Fibroblast of skin of abdomen (primary cell): ENCODE results near the gene PALM3. TPM values are rescaled to one million over a fixed set of nuclear protein-coding genes. Genes with fewer than 3 reads are reported as not detected.
A peak's percentile ranks its signal among the peaks of the same experiment; 100 is the strongest.

Experiments
- DNase-seq: peaks from one replicate; pipeline ENCODE4 v3.0.0-alpha.2; 2013
- polyA plus RNA-seq, 2 experiments: library from polyadenylated mRNA; unstranded; fragments of 120-200 nt; gene quantifications; one replicate each; pipeline ENCODE4 v1.2.1, GENCODE V29; 2013; ENCODE audit not compliant: insufficient read length in 2 of 2

Gene PALM3, protein sequence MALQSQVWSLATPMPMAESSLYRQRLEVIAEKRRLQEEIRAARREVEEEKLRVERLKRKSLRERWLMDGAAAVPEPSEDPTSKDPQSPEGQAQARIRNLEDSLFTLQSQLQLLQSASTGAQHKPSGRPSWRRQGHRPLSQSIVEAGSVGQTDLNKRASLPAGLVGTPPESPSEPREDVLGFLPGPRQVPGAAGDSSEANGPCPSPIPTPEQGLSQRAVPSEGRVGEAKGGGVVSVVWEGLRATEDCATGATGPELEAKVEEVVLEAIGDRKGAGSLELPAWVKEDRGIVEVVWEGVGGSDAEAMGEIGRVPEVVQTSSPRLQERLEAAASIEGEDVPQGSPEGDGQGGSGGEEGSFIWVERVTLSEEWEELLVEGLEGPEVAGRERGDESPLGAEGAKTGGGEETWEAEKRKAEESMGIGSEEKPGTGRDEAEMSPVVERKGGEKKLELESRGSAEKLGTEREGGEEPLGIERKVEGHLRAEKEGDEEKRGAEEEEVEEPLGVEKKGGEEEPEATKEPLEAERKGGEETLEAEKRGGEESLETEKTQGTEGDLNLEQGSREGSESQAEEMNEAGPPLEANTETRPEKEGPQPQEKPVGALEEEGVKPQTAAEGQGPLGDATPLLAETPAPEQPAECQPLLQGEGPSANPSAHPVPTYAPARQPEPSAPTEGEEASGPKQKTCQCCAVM
- polyA plus RNA-seq (2013, experiment 1 of 2; ENCODE audit: insufficient read length) = 6.5 TPM
- polyA plus RNA-seq (2013, experiment 2 of 2; ENCODE audit: insufficient read length) = 6.1 TPM

GRCh38 chr19:14061751-14062557 is at the start of gene PALM3:
Gene PALM3 (minus strand): TSS chr19:14062076. CDS start chr19:14061980, 96 bp downstream.
- no peak for DNase-seq

- DNase-seq = no peak
Observed at GRCh38 chr19:14111486-14111885, 49.6 kb upstream of the PALM3 start.

- no peak for DNase-seq
Observed at GRCh38 chr19:14110650-14111049, 48.8 kb upstream of the PALM3 start.

GRCh38 chr19:14107581-14108461 is 45.9 kb upstream of the PALM3 start:
- DNase-seq = no peak

- no peak for DNase-seq
Observed at GRCh38 chr19:14106840-14107239, 45.0 kb upstream of the PALM3 start.

GRCh38 chr19:14105680-14106079 is 43.8 kb upstream of the PALM3 start:
- no peak for DNase-seq

DNA sequence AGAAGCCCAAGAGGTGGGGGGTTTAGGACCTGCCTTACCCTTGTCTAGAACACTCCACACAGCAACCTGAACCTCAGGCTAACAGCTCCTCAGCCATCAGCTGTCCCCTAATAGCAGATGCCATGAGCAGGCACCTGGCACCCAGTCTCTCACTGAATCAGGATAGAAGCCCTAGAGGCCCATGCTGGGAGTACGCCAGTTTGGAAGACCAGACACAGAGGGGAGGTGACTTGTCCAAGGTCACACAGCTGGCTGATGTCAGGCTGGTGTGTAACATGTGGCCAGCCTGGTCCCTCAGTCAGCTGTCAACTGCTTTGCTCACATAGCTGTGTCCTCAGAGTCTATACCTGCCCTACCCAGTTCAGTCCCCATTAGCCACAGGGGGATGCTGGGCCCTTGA is 41.4 kb upstream of the PALM3 start:
- no peak for DNase-seq

GRCh38 chr19:14102756-14103155 is 40.9 kb upstream of the PALM3 start:
- DNase-seq = no peak

- DNase-seq = no peak
Observed at GRCh38 chr19:14102102-14102696, 40.3 kb upstream of the PALM3 start.

GRCh38 chr19:14101003-14101545 is 39.2 kb upstream of the PALM3 start:
- DNase-seq = no peak

DNA sequence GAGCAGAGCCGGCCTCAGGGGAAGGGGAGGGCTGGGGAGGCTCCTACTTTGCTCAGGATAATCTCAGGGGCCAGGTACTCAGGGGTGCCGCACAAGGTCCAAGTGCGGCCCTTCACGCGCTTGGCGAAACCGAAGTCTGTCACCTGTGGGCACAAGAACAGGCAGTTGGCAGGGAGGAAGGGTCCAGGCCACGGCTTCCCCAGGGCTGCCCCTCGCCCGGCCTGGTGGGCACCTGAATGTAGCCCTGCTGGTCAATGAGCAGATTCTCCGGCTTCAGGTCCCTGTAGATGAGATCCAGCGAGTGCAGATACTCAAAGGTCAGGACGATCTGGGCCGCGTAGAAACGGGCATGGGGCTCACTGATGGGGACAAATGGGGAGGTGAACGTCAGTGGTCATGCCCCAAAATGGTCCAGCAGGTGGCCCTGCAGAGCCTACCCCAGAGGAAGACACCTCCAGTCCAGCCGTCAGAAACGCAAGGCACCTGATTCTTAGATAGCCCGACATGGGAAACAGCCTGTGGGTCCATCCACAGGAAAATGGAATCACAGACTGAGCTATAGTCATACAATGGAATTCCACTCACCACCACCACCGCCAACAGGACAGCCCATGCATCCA is 35.8 kb upstream of the PALM3 start:
- no peak for DNase-seq

GRCh38 chr19:14096272-14096992 is 34.6 kb upstream of the PALM3 start:
- DNase-seq = no peak

GRCh38 chr19:14094854-14095253 is 33.0 kb upstream of the PALM3 start:
- DNase-seq = no peak

DNA sequence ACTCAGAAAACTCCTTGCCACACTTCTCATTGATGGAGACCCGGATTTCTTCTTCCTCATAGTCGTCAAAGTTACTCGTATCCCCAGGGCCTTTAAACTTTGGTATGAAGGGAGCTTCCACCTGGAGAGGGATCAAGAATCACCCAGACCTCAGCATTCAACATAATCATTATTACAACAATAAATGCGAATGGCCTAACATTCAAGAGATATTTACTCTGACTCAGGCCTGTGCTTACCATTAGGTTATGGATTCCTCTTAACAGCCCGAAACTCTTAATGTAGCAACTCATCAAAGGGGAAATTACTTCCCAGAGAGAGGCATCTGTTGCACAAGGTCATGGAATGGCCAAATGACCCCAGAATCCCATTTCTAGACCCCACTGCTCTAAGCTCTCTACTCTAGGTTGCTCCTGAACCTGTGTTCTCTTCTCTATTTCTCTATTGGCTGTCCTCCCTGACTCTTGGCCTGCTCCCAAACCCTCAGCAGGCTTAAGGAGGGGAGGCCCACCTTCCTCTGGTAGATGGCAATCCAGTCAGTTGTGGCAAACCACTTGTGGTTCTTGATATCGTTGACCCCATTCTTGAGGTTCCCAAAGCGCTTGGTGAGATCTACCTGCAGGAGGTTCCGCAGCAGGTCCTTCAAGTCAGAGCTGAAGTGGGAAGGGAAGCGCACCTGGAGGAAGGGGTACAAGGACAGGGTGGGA is 31.4 kb upstream of the PALM3 start:
- DNase-seq = no peak

DNA sequence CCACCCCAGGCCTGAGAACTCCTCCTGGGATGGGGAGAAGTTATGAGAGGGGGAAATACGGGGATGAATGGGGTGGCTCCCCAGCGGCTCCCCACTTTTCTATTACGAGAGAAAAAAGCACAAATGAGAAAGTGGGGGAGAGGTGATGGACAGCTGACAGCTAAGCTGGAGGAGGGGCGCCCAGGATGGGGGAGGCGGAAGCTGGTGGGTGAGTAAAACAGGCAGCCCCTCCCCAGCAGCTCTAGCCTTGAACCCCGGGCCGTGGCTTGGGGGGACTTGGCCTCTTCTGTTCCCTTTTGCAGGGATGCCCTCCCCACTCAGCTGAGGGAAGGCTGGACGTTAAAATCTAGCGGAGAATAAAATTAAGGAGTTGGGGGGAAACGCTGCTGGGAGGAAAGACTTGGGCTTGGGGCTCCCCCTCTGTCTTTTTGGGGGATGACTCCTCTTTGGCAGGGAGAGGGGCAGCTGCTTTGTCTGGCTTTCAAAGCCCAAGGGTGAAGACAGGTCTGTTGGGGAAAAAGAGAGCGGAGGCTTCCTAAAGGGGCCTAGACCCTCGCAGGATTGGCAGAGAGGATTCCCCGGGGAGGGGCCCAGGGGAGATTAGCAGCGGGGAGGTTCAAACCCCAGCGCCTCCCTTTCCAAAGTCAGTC is 30.1 kb upstream of the PALM3 start:
- DNase-seq = no peak

DNA sequence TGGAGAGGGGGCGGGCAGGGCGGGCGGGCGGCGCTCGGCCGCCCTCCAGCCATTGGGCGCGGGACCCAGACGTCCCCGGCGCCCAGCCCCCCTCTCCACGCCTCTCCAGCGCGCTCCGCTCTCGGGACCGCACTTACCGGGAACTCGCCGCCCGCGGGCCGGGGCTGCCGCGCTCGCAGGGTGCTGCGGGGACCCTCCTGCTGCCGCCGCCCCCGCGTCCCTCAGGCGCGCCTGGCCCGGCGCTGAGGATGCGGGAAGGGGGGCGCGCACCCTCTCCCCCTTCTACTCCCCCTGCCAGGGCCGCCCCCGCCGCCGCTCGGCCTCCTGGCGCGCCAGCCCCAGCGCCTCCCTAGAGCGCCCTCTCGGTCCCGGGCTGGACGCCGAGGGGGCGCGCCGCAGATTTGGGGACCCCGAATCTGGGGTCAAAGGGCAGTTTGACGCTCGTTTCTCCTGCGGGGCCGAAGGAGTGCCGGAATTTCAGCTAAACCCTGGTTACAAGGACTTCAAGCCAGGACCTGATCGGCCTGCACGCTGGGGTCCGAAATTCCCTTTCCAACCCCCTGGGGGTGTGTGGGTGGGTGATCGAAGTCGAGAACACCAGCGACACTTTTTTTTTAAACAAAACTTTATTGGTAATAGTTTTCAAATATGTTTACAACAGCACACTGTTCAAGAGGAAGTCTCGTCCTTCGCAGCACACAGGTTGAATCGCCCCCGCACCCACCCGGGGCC is 29.4 kb upstream of the PALM3 start:
- peak; percentile 63 for DNase-seq

DNA sequence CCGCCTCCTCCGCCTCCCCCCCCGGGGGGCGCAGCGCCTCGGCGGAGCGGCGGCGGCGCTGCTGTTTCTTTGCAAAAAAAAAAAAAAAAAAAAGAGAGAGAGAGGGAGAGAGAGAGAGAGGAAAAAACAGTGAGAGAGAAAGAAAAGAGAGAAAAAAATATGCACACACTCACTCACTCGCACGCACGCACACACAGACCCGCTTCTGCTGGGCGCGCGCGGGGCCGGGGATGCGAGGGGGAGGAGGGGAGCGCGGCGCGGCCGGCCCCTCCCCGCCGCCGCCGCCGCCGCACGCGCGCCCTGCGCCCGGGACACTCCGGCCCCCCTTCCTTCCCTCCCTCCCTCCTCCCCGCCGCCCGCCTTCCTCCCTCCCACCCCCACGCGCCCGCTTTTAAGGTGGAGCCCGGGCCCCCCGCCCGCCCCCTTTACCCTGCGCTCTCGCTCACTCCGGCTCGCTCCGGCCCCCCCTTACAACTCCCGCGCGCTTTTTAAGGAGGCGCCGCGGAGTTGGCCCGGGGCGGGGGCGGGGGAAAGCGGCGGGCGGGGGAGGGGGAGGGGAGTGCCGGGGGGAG is 28.7 kb upstream of the PALM3 start, which contains the start of gene SAMD1:
Gene SAMD1 (minus strand): TSS at position 243 of the 572 bp plus-strand sequence.
- peak; percentile 95 for DNase-seq
